Pancreas (tissue), 10 donors: ENCODE measurements around the gene NME7. TPM values are rescaled to one million over a fixed set of nuclear protein-coding genes. Genes with fewer than 3 reads are reported as not detected.

ENCODE experiments used
- ATAC-seq, 4 donors: fragments of 200-7000 bp; cut with Tn5 transposase; one replicate each; pipeline versions ENCODE4 v1.8.0 to v1.9.1; 2020; ENCODE audit warnings: mild to moderate bottlenecking in 4 of 4, moderate library complexity in 4 of 4
- DNase-seq, 6 donors: peaks; one replicate each; pipeline ENCODE4 v3.0.0-alpha.2; 2020
- FAIRE-seq: peaks from 2 replicates; lab custom pipeline; 2012; peaks lifted over from hg19 to GRCh38; lab: Jason Lieb, UNC
- H3K27ac ChIP-seq, 4 donors: fragments of 200-600 bp; sonication (generic); 1 replicate in 3 of 4; 2 replicates in 1 of 4; pipeline versions ENCODE4 v1.5.0 to v1.8.0; 2020
- H3K27me3 ChIP-seq, 4 donors: fragments of 200-600 bp; one replicate each; pipeline ENCODE4 v1.8.0; 2021
- H3K36me3 ChIP-seq, 3 donors: fragments of 200-600 bp; sonication (generic) in 1 of 3; one replicate each; pipeline versions ENCODE4 v1.5.0 to v1.8.0; 2020 to 2021
- H3K4me1 ChIP-seq, 3 donors: fragments of 200-600 bp; one replicate each; pipeline ENCODE4 v1.8.0; 2021
- H3K4me3 ChIP-seq, 4 donors: fragments of 200-600 bp; sonication (generic) in 2 of 4; one replicate each; pipeline versions ENCODE4 v1.5.0 to v1.8.0; 2020 to 2021
- H3K9me3 ChIP-seq, 4 donors: fragments of 200-600 bp; one replicate each; pipeline ENCODE4 v1.8.0; 2021
- WGBS, 2 donors: extraction: QIAGEN DNeasy Blood & Tissue Kit; methylation state at CpG; one replicate each; pipeline ENCODE4 v1.1.7; 2013; 5-methylcytosine and 5-hydroxymethylcytosine counted together
- intact Hi-C, 3 donors: fragments of 100-400 bp; cut with DNase I; formaldehyde crosslinking; loops; one replicate each; pipeline versions ENCODE4 v1.11.1 to v1.14.2; 2022
- polyA plus RNA-seq, 2 donors: library from polyadenylated mRNA; stranded (reverse); fragments of 200-250 nt; gene quantifications; one replicate each; pipeline ENCODE4 v1.2.3, GENCODE V29; 2013
- total RNA-seq, 6 donors: library from RNA; stranded (reverse); fragmentation: NEBNext Ultra II Directional in 4 of 6; extraction: Animal tissue kit (Norgen Biotek cat#: 25700) in 4 of 6; gene quantifications; one replicate each; pipeline versions ENCODE4 v1.2.1 to v1.2.4, GENCODE V29; 2021 to 2023
- TF ChIP-seq, protein P1 (sequence below), 4 donors: fragments of 200-600 bp; sonication (generic) in 3 of 4; IDR thresholded peaks; one replicate each; pipeline versions ENCODE4 v1.5.0 to v1.8.0; 2021; ENCODE audit warnings: antibody characterized with exemption in 4 of 4
- donor health status: healthy with polysubstance abuse.
- donor health status: DM: no; HTN: no; CAD: no; lungs with moderate emphysema.
- donor health status: DM: no; HTN: no; CAD: no.
- donor health status: control.
- donor health status: control.
- donor health status: Bipolar disorder and iron deficiency.
- donor health status: DM: yes; HTN: yes; CAD: no.
- donor health status: DM: no; HTN: no; CAD: no.
- donor health status: DM: no; HTN: no; CAD: no.
- donor health status: DM: yes; HTN: yes; CAD: no.

Gene NME7
- total and polyA plus RNA-seq, 8 donors, result 5.0 to 12.6 (median 8.0) TPM

DNA sequence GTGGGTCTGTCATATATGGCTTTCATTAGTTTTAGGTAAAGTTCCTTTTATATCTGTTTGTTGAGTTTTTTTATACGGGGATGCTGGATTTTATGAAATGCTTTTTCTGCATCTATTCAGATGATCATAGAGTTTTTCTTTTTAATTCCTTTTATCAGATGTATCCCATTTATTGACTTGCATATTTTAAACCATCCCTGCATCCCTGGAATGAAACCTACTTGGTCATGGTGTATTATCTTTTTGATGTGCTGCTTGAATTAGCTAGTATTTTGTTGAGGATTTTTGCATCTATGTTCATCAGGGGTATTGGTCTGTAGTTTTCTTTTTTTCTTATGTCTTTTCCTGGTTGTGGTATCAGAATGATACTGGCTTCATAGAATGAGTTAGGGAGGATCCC is 118.0 kb downstream of the NME7 start:
- ATAC-seq, result no peak
- 94 to 97% methylated on average over 1 of the region's 1 CpG for WGBS, 2 donors
- TF ChIP-seq, protein P1, sequence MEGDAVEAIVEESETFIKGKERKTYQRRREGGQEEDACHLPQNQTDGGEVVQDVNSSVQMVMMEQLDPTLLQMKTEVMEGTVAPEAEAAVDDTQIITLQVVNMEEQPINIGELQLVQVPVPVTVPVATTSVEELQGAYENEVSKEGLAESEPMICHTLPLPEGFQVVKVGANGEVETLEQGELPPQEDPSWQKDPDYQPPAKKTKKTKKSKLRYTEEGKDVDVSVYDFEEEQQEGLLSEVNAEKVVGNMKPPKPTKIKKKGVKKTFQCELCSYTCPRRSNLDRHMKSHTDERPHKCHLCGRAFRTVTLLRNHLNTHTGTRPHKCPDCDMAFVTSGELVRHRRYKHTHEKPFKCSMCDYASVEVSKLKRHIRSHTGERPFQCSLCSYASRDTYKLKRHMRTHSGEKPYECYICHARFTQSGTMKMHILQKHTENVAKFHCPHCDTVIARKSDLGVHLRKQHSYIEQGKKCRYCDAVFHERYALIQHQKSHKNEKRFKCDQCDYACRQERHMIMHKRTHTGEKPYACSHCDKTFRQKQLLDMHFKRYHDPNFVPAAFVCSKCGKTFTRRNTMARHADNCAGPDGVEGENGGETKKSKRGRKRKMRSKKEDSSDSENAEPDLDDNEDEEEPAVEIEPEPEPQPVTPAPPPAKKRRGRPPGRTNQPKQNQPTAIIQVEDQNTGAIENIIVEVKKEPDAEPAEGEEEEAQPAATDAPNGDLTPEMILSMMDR (IDR thresholded peaks at IDR 0.05), result no peak

DNA sequence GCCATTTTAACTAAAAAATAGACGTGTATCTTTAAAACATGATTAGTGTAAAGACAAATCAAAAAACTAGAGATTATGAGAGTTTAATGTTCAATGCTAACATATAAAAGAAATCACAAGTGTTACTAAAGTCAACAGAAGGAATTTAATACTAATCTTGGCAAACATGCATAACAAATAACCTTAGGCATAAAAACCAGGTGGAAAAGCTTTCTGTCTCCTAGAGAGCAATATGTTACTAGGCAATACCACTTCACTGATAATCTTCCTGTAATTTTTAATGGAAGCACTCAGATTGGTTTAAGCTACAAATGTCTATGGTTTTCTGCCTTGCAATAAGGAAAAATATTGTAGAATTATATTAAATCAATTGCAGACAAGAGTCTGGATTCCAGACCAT is 121.9 kb downstream of the NME7 start:
- peak; percentile 81 for FAIRE-seq
- Histone ChIP-seq H3K27ac (no peak overlapping the region), H3K4me3 (peak overlapping the region in 1 of 4 donors; percentile 7), H3K36me3 (no peaks in the 10 kb centered on the region), H3K4me1 (peaks cover 5 to 6% (median 6%) of the 10 kb centered on the region in 3 donors), H3K27me3 (no peaks in the 10 kb centered on the region), H3K9me3 (no peaks in the 10 kb centered on the region)
- peak in 3 of 4 donors; percentile 54 to 79 (median 61) for ATAC-seq
- TF ChIP-seq, protein P1 (IDR thresholded peaks at IDR 0.05), result no peak
- WGBS, 2 donors, result 23 to 32% methylated on average over 1 of the region's 1 CpG
- intact Hi-C loops, result no loop called here
- no peak for DNase-seq

More for the DNA sequence above, 118.0 kb downstream of the NME7 start:
- DNase-seq (no peak), FAIRE-seq (no peak)
- Histone ChIP-seq H3K4me3 (no peak overlapping the region), H3K27ac (no peak overlapping the region), H3K4me1 (peaks cover 0 to 6% (median 0%) of the 10 kb centered on the region in 3 donors), H3K27me3 (no peaks in the 10 kb centered on the region), H3K36me3 (no peaks in the 10 kb centered on the region), H3K9me3 (no peaks in the 10 kb centered on the region)
- intact Hi-C loops, result no loop called here

DNA sequence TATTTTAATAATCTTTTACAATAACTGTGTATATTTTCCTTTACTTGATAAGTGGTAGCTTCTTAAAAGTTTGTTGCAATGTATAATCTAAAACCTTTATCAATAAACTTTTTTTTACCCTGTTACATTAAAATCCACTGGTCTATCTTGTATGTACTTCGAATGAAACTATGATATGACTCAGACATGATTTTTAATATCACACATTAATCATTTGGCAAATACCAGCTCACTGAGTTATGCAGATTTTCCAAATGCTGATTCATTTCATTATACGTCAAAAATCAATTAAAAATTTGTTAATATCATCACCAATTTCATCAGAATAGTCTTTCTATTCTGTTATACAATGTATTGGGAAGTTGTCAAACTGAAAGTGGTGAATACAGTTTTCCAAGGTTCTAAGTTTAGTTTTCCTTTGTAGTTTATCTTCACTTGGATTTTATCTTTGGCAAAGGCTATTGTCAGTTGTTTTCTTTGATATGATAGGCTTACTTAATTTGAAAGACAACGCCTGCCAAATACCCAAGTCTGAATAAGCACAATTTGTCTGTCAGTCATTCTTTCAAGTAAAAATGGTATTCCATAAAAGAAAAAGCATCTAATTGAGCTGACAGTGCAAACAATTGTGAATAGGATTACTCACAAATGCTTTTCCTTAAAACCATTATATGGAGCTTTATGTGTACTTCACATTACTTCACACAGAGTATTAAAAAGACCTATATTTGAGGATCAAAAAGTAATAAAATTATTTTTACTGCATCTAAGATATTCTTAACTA is 127.0 kb downstream of the NME7 start:
- peaks cover 11 to 20% (median 11%) of the 10 kb centered on the region in 3 donors for H3K4me1 ChIP-seq
- H3K27me3 ChIP-seq, result no peaks in the 10 kb centered on the region
- TF ChIP-seq, protein P1 (IDR thresholded peaks at IDR 0.05), result no peak
- peak; percentile 76 for FAIRE-seq
- no peak for DNase-seq
- intact Hi-C loops, result no loop called here
- H3K36me3 ChIP-seq, result no peaks in the 10 kb centered on the region
- no peak overlapping the region for H3K27ac ChIP-seq
- H3K4me3 ChIP-seq, result no peak overlapping the region
- ATAC-seq, result peak in 3 of 4 donors; percentile 25 to 44 (median 38)
- WGBS, 2 donors, result 15 to 21% methylated on average over 3 of the region's 3 CpGs
- no peaks in the 10 kb centered on the region for H3K9me3 ChIP-seq

DNA sequence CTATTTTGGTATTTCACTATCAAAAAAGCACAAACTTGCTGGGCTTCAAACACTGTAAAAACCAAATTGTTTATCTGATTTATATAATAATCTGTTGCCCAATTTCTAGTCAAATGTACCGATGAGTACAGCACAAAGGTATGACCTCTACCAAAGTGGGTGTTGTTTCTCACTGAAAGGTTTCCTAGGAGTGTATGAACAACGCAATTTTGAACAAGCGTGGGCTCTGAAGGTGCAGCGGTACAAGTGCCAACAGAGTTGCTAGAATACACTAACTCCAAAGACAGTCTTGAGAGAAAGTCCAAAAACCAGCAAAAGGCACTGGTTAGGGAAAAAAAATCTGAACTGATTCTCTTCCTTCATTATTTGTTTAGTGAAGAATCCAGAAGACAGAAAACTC is 130.7 kb downstream of the NME7 start:
- 96 to 97% methylated on average over 4 of the region's 4 CpGs for WGBS, 2 donors
- intact Hi-C loops, result no loop called here
- no peaks in the 10 kb centered on the region for H3K9me3 ChIP-seq
- H3K4me1 ChIP-seq, result peaks cover 11 to 30% (median 12%) of the 10 kb centered on the region in 3 donors
- ATAC-seq (no peak), FAIRE-seq (no peak), DNase-seq (no peak)
- no peak overlapping the region for H3K4me3 ChIP-seq
- H3K27ac ChIP-seq, result no peak overlapping the region
- H3K36me3 ChIP-seq, result no peaks in the 10 kb centered on the region
- no peaks in the 10 kb centered on the region for H3K27me3 ChIP-seq
- TF ChIP-seq, protein P1 (IDR thresholded peaks at IDR 0.05), result no peak

DNA sequence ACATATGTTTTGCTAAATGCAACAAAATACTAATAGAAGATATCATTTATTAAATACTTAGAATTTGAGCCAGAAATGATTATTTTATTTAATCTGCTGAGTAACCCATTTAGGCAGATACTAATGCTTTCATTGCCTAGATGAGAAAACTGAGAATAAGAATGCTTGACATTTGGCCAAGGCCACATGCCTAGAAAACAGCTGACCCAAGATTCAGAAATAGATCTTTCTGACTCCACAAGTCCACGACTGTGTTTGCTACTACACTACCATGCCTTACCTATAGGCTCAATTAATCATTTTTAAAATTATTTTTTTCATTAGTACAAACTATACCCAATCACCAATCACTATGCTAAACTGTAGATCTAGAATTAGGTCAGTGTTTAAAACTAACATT is 131.5 kb downstream of the NME7 start:
- no peak for DNase-seq
- intact Hi-C loops, result no loop called here
- peak in 3 of 4 donors; percentile 41 to 71 (median 52) for ATAC-seq
- Histone ChIP-seq H3K4me3 (no peak overlapping the region), H3K9me3 (no peaks in the 10 kb centered on the region), H3K27ac (no peak overlapping the region), H3K27me3 (no peaks in the 10 kb centered on the region), H3K4me1 (peaks cover 11 to 28% (median 12%) of the 10 kb centered on the region in 3 donors), H3K36me3 (no peaks in the 10 kb centered on the region)
- WGBS, 2 donors, result 24 to 35% methylated on average over 1 of the region's 1 CpG
- TF ChIP-seq, protein P1 (IDR thresholded peaks at IDR 0.05), result no peak
- peak; percentile 5 for FAIRE-seq
